ENCODE results near the gene NUBPL.

Gene NUBPL

GRCh38 chr14:31758941-31759340, 197.7 kb downstream of the NUBPL start:
- Histone ChIP-seq H3K27me3 (no peaks in the 10 kb centered on the region), H3K4me1 (no peaks in the 10 kb centered on the region), H3K36me3 (no peaks in the 10 kb centered on the region), H3K9me3 (no peaks in the 10 kb centered on the region), H3K4me3 (no peak overlapping the region), H3K27ac (no peak overlapping the region)
- TF ChIP-seq CTCF (IDR thresholded peaks at IDR 0.05): no peak
- DNase-seq: no peak
- intact Hi-C loops (cut with DNase I; ENCODE audit: low total_unique reads): no loop called here

- TF ChIP-seq CTCF (IDR thresholded peaks at IDR 0.05): no peak
- Histone ChIP-seq H3K27me3 (no peaks in the 10 kb centered on the region), H3K36me3 (no peaks in the 10 kb centered on the region), H3K4me1 (no peaks in the 10 kb centered on the region), H3K9me3 (no peaks in the 10 kb centered on the region), H3K4me3 (no peak overlapping the region), H3K27ac (no peak overlapping the region)
- no peak for DNase-seq
- intact Hi-C loops (cut with DNase I; ENCODE audit: low total_unique reads): no loop called here
These were observed 199.1 kb downstream of the NUBPL start for GRCh38 chr14:31760277-31760676.

GRCh38 chr14:31761325-31761724, 200.1 kb downstream of the NUBPL start:
- H3K9me3 ChIP-seq: no peaks in the 10 kb centered on the region
- H3K27ac ChIP-seq: no peak overlapping the region
- H3K36me3 ChIP-seq: no peaks in the 10 kb centered on the region
- no peaks in the 10 kb centered on the region for H3K4me1 ChIP-seq
- no peak overlapping the region for H3K4me3 ChIP-seq
- no peaks in the 10 kb centered on the region for H3K27me3 ChIP-seq
- DNase-seq: no peak
- intact Hi-C loops (cut with DNase I; ENCODE audit: low total_unique reads): no loop called here
- TF ChIP-seq CTCF (IDR thresholded peaks at IDR 0.05): no peak

GRCh38 chr14:31763041-31763440, 201.8 kb downstream of the NUBPL start:
- DNase-seq: no peak
- H3K4me1 ChIP-seq: no peaks in the 10 kb centered on the region
- no peaks in the 10 kb centered on the region for H3K36me3 ChIP-seq
- H3K27me3 ChIP-seq: no peaks in the 10 kb centered on the region
- H3K4me3 ChIP-seq: no peak overlapping the region
- intact Hi-C loops (cut with DNase I; ENCODE audit: low total_unique reads): no loop called here
- no peaks in the 10 kb centered on the region for H3K9me3 ChIP-seq
- TF ChIP-seq CTCF (IDR thresholded peaks at IDR 0.05): no peak
- no peak overlapping the region for H3K27ac ChIP-seq

- intact Hi-C loops (cut with DNase I; ENCODE audit: low total_unique reads): no loop called here
- no peaks in the 10 kb centered on the region for H3K4me1 ChIP-seq
- H3K27ac ChIP-seq: no peak overlapping the region
- no peak for DNase-seq
- H3K9me3 ChIP-seq: no peaks in the 10 kb centered on the region
- no peak for TF ChIP-seq CTCF (IDR thresholded peaks at IDR 0.05)
- no peak overlapping the region for H3K4me3 ChIP-seq
- no peaks in the 10 kb centered on the region for H3K36me3 ChIP-seq
- H3K27me3 ChIP-seq: no peaks in the 10 kb centered on the region
These were observed 205.2 kb downstream of the NUBPL start for GRCh38 chr14:31766315-31766892.

GRCh38 chr14:31768355-31768754, 207.2 kb downstream of the NUBPL start:
- Histone ChIP-seq H3K4me1 (no peaks in the 10 kb centered on the region), H3K27me3 (no peaks in the 10 kb centered on the region), H3K27ac (no peak overlapping the region), H3K4me3 (no peak overlapping the region), H3K9me3 (no peaks in the 10 kb centered on the region), H3K36me3 (no peaks in the 10 kb centered on the region)
- no peak for DNase-seq
- TF ChIP-seq CTCF (IDR thresholded peaks at IDR 0.05): no peak
- intact Hi-C loops (cut with DNase I; ENCODE audit: low total_unique reads): no loop called here
